A549 treated with AZD2906 at 1 μM for 4 hours (cell line): ENCODE results near the gene RHAG. TPM values are rescaled to one million over a fixed set of nuclear protein-coding genes. Genes with fewer than 3 reads are reported as not detected.

ENCODE experiments used
- total RNA-seq: library from RNA; stranded (reverse); fragments of 200-300 nt; extraction: Qiagen RNA extraction; gene quantifications from 5 replicates; pipeline ENCODE4 v1.2.3, GENCODE V29; 2022

RHAG gene
- 0.05 to 0.06 TPM in 2 of 5 replicates, not detected in the others for total RNA-seq

DNA sequence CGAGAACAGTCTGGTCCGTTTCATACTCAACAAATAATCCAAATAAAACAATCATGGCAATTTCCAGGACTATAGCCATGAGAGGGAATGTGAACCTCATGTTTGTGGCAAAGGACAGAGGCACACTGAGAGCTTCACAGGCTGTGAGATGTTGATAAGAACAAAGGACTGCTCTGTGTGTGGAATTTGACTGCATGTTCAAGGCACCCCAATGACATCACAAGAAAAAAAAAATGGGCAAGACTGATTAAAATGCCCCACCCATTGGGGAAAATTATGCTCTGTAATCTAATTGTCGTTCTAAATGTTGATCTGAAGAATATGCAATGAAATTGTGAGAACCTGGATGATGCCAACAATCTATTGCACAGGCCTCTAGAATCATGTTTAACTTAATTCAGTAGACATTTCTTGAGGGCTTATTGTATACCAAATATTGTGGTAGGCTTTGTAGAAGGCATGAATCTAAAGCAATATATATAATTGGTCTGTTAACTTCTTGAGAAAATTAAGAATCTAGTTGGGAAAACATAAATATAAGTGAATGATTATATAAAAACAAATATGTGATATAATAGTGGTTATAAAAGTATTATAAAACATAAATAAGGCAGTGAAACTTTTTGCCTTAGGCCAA, at the start of gene RHAG:
Gene RHAG, minus strand, starts transcription at position 127 of the 637 bp plus-strand sequence. Its CDS starts 27 bp downstream, at position 100.

Other genes starting within 250 kb of the RHAG start
- gene MMUT, start 173.6 kb downstream of the RHAG start, total RNA-seq: 5.5 to 7.8 TPM (median 6.6 TPM) in 5 replicates
- 5.7 to 7.4 TPM (median 7.1 TPM) in 5 replicates for gene CENPQ, start 173.5 kb downstream of the RHAG start, total RNA-seq
- not detected in 5 replicates for gene GLYATL3, start 136.9 kb downstream of the RHAG start, total RNA-seq
- 7.0 to 8.7 TPM (median 8.7 TPM) in 5 replicates for gene C6orf141, start 86.2 kb downstream of the RHAG start, total RNA-seq
- not detected in 5 replicates for gene CRISP2, start 76.7 kb upstream of the RHAG start, total RNA-seq
- gene CRISP3, start 107.5 kb upstream of the RHAG start, total RNA-seq: not detected in 5 replicates
- not detected in 5 replicates for gene PGK2, start 150.4 kb upstream of the RHAG start, total RNA-seq
- not detected in 5 replicates for gene CRISP1, start 229.7 kb upstream of the RHAG start, total RNA-seq